Measurements from ENCODE around the gene SLC5A2.
"Not testable (repeated sequence)": the region's sequence is repeated elsewhere in the genome, so short reads cannot be mapped to it uniquely, and the experiment has no call there.

Gene SLC5A2

DNA sequence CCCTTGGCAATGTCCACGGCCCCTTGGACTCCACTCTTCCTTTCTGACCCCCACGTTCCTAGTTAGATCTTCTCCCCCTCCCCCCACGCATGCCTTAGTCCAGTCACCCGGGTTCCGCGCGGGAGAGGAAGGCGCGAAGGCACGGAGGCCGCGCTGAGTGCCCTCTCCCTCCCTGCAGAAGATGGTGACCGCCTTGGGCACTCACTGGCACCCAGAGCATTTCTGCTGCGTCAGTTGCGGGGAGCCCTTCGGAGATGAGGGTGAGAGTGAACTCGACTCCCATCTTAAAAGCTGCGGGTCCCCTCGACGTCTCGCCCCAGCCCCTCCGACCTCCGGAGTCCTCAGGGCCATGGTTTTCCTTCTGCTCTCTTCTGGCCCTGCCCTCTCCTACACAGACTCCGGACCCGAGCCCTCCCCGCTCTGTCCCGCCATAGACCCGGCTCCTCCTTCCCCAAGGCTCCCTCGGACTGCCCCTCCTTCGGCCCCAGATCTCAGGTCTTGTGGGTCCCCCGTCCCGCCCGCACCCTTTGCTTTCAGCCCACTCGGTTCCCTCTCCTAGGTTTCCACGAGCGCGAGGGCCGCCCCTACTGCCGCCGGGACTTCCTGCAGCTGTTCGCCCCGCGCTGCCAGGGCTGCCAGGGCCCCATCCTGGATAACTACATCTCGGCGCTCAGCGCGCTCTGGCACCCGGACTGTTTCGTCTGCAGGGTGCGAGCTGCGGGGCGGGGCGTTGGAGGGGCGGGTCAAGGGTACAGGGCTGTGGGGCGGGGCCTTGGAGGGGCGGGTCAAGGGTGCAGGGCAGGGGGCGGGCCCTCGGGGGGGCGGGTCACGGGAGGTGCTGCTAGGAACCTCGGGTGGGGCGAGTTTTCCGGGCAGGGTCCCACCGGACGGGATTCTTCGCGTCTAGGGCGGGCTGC is 6.4 kb upstream of the SLC5A2 start:
- Histone ChIP-seq H3K36me3 (ENCODE audit: control insufficient read depth, insufficient read depth, low read length) (no peaks in the 10 kb centered on the region), H3K27me3 (ENCODE audit: control insufficient read depth, insufficient read depth, low read length, poor library complexity, severe bottlenecking) (peaks cover 78% of the 10 kb centered on the region), H3K9me3 (ENCODE audit: control insufficient read depth, low read length) (no peaks in the 10 kb centered on the region), H3K4me1 (ENCODE audit: control insufficient read depth, insufficient read depth, low read length) (peaks cover 3% of the 10 kb centered on the region), H3K4me3 (ENCODE audit: insufficient read depth, low read depth, low read length) (peak overlapping the region; percentile 10), H3K27ac (ENCODE audit: insufficient read depth, low read depth, low read length, poor library complexity, severe bottlenecking) (no peak overlapping the region)
- WGBS, 2 experiments, result 73% methylated on average over 68 of the region's 68 CpGs

DNA sequence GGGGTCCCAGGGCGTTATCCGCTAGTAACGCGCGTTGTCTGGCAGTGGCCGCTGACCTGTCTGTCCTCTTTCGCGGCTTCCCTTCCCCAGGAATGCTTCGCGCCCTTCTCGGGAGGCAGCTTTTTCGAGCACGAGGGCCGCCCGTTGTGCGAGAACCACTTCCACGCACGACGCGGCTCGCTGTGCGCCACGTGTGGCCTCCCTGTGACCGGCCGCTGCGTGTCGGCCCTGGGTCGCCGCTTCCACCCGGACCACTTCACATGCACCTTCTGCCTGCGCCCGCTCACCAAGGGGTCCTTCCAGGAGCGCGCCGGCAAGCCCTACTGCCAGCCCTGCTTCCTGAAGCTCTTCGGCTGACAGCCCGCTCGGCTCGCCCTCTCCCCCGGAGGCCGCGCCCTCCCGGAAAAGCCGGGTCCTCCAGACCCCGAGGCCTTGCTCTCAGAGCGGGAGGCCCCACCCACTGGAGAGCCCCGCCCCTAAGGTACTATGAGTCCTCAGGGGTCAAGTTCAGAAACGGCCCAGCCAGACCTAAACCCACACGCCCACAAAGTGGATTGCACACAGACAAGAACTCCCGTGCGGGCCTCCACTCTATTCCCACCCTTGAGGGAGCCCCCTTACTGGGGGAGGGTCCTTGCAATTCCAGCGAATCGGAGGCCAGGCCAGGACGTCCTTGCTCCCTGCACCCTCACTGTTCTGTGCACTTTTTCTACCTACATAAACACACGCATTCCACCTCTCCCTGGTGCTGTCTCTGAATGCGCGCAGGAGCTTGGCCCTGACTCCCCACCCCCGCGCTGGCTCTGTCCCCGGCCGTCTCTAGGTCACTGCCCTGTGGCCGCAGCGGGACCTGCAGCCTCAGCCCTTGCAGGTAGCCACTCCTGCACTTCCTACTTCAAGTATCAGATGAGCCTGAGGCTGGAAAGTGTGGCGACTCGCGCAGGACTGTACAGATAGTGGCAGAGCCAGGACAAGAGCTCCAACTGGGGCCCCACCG is 5.4 kb upstream of the SLC5A2 start:
- no peak overlapping the region for H3K4me3 ChIP-seq (ENCODE audit: insufficient read depth, low read depth, low read length)
- H3K36me3 ChIP-seq (ENCODE audit: control insufficient read depth, insufficient read depth, low read length), result no peaks in the 10 kb centered on the region
- H3K27me3 ChIP-seq (ENCODE audit: control insufficient read depth, insufficient read depth, low read length, poor library complexity, severe bottlenecking), result peaks cover 74% of the 10 kb centered on the region
- H3K27ac ChIP-seq (ENCODE audit: insufficient read depth, low read depth, low read length, poor library complexity, severe bottlenecking), result no peak overlapping the region
- H3K4me1 ChIP-seq (ENCODE audit: control insufficient read depth, insufficient read depth, low read length), result no peaks in the 10 kb centered on the region
- 70 to 76% methylated on average over 67 of the region's 67 CpGs for WGBS, 2 experiments
- no peaks in the 10 kb centered on the region for H3K9me3 ChIP-seq (ENCODE audit: control insufficient read depth, low read length)

DNA sequence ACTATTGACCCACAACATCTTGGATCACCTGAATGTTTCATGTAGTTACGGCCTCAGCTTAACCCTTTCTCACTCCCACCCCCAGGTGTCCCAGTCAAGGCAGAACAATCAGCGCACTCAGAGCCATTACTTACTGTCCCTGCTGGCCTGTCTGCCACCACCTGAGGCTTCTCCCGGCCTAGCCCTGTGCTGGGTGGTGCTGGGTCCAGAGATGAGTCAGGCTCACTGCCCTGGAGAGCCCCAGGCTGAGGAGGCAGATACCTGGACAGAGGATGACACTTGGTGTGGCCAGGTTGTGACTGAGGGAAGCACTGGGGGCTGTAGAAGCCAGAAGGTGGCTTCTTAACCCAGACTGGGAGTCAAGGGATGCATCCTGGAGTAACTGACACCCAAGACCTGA is 4.0 kb upstream of the SLC5A2 start:
- peaks cover 68% of the 10 kb centered on the region for H3K27me3 ChIP-seq (ENCODE audit: control insufficient read depth, insufficient read depth, low read length, poor library complexity, severe bottlenecking)
- WGBS, 2 experiments, result 85 to 91% methylated on average over 3 of the region's 3 CpGs

DNA sequence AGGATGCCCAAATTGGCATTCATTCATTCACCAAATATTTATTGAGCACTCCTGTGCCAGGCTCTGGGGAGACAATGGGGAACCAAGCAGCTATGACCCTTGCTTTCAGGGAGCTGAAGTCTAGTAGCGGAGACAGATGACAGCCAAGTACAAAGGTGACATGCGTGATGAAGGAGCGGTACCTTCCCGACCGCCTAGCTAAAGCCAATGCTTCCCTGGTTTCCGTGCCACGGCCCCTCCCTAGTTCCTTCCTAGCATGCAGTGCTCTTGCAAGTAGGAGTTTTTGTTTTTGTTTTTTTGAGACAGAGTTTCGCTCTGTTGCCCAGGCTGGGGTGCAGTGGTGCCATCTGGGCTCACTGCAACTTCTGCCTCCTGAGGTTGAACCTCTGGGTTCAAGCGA is 3.2 kb upstream of the SLC5A2 start:
- Histone ChIP-seq H3K9me3 (ENCODE audit: control insufficient read depth, low read length) (no peaks in the 10 kb centered on the region), H3K4me3 (ENCODE audit: insufficient read depth, low read depth, low read length) (no peak overlapping the region), H3K36me3 (ENCODE audit: control insufficient read depth, insufficient read depth, low read length) (no peaks in the 10 kb centered on the region), H3K27me3 (ENCODE audit: control insufficient read depth, insufficient read depth, low read length, poor library complexity, severe bottlenecking) (peaks cover 65% of the 10 kb centered on the region), H3K27ac (ENCODE audit: insufficient read depth, low read depth, low read length, poor library complexity, severe bottlenecking) (no peak overlapping the region), H3K4me1 (ENCODE audit: control insufficient read depth, insufficient read depth, low read length) (no peaks in the 10 kb centered on the region)
- WGBS, 2 experiments, result 93 to 94% methylated on average over 9 of the region's 9 CpGs

More for the DNA sequence above, 4.0 kb upstream of the SLC5A2 start:
- Histone ChIP-seq H3K9me3 (ENCODE audit: control insufficient read depth, low read length) (no peaks in the 10 kb centered on the region), H3K4me3 (ENCODE audit: insufficient read depth, low read depth, low read length) (no peak overlapping the region), H3K4me1 (ENCODE audit: control insufficient read depth, insufficient read depth, low read length) (no peaks in the 10 kb centered on the region), H3K36me3 (ENCODE audit: control insufficient read depth, insufficient read depth, low read length) (no peaks in the 10 kb centered on the region), H3K27ac (ENCODE audit: insufficient read depth, low read depth, low read length, poor library complexity, severe bottlenecking) (no peak overlapping the region)

DNA sequence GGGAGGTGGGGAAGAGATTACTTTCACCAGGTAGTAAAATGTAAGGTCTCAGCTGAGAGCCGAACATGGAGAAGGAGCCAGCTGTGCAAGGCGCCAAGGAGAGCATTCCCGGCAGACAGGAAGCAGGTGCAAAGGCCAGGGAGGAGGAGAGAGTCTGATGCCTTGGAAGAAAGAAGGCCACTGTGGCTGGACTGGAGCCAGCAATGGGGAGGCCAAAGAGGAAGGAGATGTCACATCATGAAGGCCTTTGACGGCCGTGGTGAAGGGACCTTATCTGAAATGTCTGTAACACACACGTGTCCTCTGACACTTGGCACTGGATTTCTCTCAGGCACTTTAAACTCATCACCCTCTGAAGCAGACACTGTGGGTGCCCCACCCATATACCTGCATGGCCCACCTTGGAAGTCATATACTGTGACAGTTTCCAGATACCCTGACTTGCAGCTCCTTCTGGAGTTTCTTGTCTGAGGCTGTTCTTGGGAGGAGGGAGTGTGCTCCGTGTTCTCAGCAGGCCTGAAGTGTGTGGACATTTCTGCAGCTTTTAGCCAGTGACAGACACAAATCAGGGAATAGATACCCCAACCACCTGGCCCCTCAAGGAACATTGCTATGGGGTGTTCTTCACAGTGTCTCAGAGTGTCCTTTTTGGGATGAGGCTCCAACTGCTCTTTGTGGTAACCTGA is 1.9 kb upstream of the SLC5A2 start:
- 82 to 85% methylated on average over 7 of the region's 7 CpGs for WGBS, 2 experiments
- Histone ChIP-seq H3K36me3 (ENCODE audit: control insufficient read depth, insufficient read depth, low read length) (no peaks in the 10 kb centered on the region), H3K27me3 (ENCODE audit: control insufficient read depth, insufficient read depth, low read length, poor library complexity, severe bottlenecking) (peaks cover 65% of the 10 kb centered on the region), H3K4me1 (ENCODE audit: control insufficient read depth, insufficient read depth, low read length) (no peaks in the 10 kb centered on the region), H3K9me3 (ENCODE audit: control insufficient read depth, low read length) (no peaks in the 10 kb centered on the region), H3K27ac (ENCODE audit: insufficient read depth, low read depth, low read length, poor library complexity, severe bottlenecking) (no peak overlapping the region), H3K4me3 (ENCODE audit: insufficient read depth, low read depth, low read length) (no peak overlapping the region)

DNA sequence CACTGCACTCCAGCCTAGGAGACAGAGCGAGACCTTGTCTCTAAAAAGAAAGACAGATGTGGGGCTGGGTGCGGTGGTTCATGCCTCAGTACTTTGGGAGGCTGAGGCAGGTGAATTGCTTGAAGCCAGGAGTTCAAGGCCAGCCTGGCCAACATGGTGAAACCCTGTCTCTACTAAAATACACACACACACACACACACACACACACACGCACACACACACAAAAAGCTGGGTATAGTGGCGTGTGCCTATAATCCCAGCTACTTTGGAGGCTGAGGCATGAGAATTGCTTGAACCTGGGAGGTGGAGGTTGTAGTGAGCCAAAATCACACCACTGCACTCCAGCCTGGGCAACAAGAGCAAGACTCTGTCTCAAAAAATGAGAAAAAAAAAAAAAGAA is 1.1 kb downstream of the SLC5A2 start:
- 84 to 96% methylated on average over 3 to 4 of the region's 4 CpGs for WGBS, 2 experiments
- H3K36me3 ChIP-seq (ENCODE audit: control insufficient read depth, insufficient read depth, low read length); H3K27ac ChIP-seq (ENCODE audit: insufficient read depth, low read depth, low read length, poor library complexity, severe bottlenecking); H3K4me3 ChIP-seq (ENCODE audit: insufficient read depth, low read depth, low read length); H3K4me1 ChIP-seq (ENCODE audit: control insufficient read depth, insufficient read depth, low read length); H3K9me3 ChIP-seq (ENCODE audit: control insufficient read depth, low read length): not testable (repeated sequence)
- H3K27me3 ChIP-seq (ENCODE audit: control insufficient read depth, insufficient read depth, low read length, poor library complexity, severe bottlenecking), result peaks cover 73% of the 10 kb centered on the region

DNA sequence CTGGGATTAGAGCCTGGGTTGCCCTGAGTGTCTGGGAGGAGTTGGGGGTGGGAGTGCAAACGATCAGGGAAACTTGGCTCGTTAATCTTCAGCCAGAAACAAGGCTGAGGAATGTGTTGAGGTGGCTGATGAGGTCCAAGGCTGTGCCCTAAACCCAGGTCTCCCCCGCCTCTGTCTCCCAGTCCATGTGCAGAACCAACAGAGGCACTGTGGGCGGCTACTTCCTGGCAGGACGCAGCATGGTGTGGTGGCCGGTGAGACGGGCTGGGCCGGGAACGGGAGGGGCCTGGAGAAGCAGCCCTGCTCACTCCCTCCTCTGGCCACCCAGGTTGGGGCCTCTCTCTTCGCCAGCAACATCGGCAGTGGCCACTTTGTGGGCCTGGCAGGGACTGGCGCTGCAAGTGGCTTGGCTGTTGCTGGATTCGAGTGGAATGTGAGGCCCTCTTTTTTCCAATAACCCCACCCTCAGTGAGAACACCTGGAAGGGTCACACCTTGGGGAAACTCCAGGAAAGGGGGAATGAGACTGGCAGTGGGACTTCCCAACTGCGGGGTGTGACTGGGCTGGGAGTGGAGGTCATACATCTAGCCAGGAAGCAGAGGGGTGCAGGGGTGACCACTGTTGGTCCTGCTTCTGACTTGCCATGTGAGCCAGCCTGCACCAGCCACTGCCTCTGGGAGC is 1.7 kb downstream of the SLC5A2 start:
- Histone ChIP-seq H3K9me3 (ENCODE audit: control insufficient read depth, low read length) (no peaks in the 10 kb centered on the region), H3K36me3 (ENCODE audit: control insufficient read depth, insufficient read depth, low read length) (no peaks in the 10 kb centered on the region), H3K4me1 (ENCODE audit: control insufficient read depth, insufficient read depth, low read length) (peaks cover 5% of the 10 kb centered on the region), H3K27ac (ENCODE audit: insufficient read depth, low read depth, low read length, poor library complexity, severe bottlenecking) (no peak overlapping the region), H3K27me3 (ENCODE audit: control insufficient read depth, insufficient read depth, low read length, poor library complexity, severe bottlenecking) (peaks cover 73% of the 10 kb centered on the region), H3K4me3 (ENCODE audit: insufficient read depth, low read depth, low read length) (no peak overlapping the region)
- WGBS, 2 experiments, result 44% methylated on average over 14 of the region's 14 CpGs

DNA sequence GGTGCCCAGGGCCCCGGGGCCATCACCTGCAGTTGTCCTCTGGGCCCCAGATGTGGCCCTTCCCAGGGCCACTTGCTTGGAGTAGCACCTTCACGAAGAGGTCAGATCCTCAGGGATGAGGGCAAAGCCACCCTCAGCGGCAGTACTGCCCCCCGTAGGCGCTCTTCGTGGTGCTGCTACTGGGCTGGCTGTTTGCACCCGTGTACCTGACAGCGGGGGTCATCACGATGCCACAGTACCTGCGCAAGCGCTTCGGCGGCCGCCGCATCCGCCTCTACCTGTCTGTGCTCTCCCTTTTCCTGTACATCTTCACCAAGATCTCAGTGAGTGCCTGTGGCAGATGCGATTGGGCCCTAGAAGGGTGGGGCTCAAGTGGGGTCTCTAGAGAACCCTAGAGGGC is 2.6 kb downstream of the SLC5A2 start:
- no peaks in the 10 kb centered on the region for H3K36me3 ChIP-seq (ENCODE audit: control insufficient read depth, insufficient read depth, low read length)
- peaks cover 72% of the 10 kb centered on the region for H3K27me3 ChIP-seq (ENCODE audit: control insufficient read depth, insufficient read depth, low read length, poor library complexity, severe bottlenecking)
- H3K27ac ChIP-seq (ENCODE audit: insufficient read depth, low read depth, low read length, poor library complexity, severe bottlenecking), result no peak overlapping the region
- H3K4me3 ChIP-seq (ENCODE audit: insufficient read depth, low read depth, low read length), result no peak overlapping the region
- H3K4me1 ChIP-seq (ENCODE audit: control insufficient read depth, insufficient read depth, low read length), result peaks cover 5% of the 10 kb centered on the region
- H3K9me3 ChIP-seq (ENCODE audit: control insufficient read depth, low read length), result no peaks in the 10 kb centered on the region
- WGBS, 2 experiments, result 92 to 94% methylated on average over 17 of the region's 17 CpGs

DNA sequence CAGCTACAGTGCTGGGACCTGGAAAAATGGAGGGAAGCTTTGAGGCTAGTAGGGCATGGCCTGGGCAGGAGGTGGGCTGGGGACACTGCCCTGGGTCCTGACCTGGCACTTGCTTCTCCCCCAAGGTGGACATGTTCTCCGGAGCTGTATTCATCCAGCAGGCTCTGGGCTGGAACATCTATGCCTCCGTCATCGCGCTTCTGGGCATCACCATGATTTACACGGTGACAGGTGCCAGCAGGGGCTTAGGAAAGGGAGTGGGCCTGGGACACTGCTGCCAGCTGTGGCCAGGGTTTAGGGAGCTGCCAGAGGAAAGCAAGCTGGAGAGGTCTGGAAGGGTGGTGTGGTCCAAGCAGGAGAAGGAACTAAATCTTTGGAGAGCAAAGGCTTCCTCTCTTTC is 3.1 kb downstream of the SLC5A2 start:
- Histone ChIP-seq H3K27ac (ENCODE audit: insufficient read depth, low read depth, low read length, poor library complexity, severe bottlenecking) (no peak overlapping the region), H3K4me3 (ENCODE audit: insufficient read depth, low read depth, low read length) (no peak overlapping the region), H3K27me3 (ENCODE audit: control insufficient read depth, insufficient read depth, low read length, poor library complexity, severe bottlenecking) (peaks cover 67% of the 10 kb centered on the region), H3K9me3 (ENCODE audit: control insufficient read depth, low read length) (no peaks in the 10 kb centered on the region), H3K4me1 (ENCODE audit: control insufficient read depth, insufficient read depth, low read length) (peaks cover 5% of the 10 kb centered on the region), H3K36me3 (ENCODE audit: control insufficient read depth, insufficient read depth, low read length) (no peaks in the 10 kb centered on the region)
- 90 to 95% methylated on average over 5 of the region's 5 CpGs for WGBS, 2 experiments
